Body of pancreas (tissue), 4 donors: ENCODE data around the gene PIK3R4.

Experiments used
- POLR2A ChIP-seq, 3 donors: fragments of 450-650 bp; IDR thresholded peaks; one replicate each; pipeline ENCODE4 v1.6.1; 2016; ENCODE audit warnings: antibody characterized with exemption in 3 of 3, mild to moderate bottlenecking in 2 of 3
- TF ChIP-seq, protein P1 (sequence below), 7 experiments: fragments of 450-650 bp in 4 of 7; fragments of 200-600 bp in 3 of 7; sonication (generic) in 3 of 7; IDR thresholded peaks; one replicate each; pipeline ENCODE4 v1.5.1; 2016 to 2019; ENCODE audit warnings: antibody characterized with exemption in 7 of 7

DNA sequence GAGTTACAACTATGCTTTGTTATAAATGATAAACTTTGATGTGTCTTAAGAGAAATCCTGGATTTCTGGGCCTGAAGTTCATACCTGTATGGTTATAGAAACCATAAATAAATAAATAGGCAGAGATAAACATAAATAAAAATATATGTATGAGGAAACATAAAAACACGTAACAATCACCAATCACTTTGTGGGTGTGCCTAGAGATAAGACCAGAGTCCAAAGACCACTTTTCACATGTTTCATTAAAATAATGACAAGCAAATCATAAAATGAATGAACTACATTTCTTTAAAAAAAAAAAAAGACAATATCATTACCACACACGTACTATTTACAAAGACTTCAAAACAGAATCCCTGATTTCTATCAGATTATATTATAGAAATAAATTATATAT, 14.1 kb downstream of the PIK3R4 start:
- TF ChIP-seq, protein P1, sequence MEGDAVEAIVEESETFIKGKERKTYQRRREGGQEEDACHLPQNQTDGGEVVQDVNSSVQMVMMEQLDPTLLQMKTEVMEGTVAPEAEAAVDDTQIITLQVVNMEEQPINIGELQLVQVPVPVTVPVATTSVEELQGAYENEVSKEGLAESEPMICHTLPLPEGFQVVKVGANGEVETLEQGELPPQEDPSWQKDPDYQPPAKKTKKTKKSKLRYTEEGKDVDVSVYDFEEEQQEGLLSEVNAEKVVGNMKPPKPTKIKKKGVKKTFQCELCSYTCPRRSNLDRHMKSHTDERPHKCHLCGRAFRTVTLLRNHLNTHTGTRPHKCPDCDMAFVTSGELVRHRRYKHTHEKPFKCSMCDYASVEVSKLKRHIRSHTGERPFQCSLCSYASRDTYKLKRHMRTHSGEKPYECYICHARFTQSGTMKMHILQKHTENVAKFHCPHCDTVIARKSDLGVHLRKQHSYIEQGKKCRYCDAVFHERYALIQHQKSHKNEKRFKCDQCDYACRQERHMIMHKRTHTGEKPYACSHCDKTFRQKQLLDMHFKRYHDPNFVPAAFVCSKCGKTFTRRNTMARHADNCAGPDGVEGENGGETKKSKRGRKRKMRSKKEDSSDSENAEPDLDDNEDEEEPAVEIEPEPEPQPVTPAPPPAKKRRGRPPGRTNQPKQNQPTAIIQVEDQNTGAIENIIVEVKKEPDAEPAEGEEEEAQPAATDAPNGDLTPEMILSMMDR (IDR thresholded peaks at IDR 0.05), result no peak
- TF ChIP-seq POLR2A (IDR thresholded peaks at IDR 0.05), result no peak
